HG03060 (cell line): Measurements from ENCODE around the gene TIAL1.
"Not testable (repeated sequence)": the region's sequence is repeated elsewhere in the genome, so short reads cannot be mapped to it uniquely, and the experiment has no call there.

Experiments
- ATAC-seq: cut with Tn5 transposase; IDR thresholded peaks from one replicate; pipeline ENCODE4 v1.9.1; 2021; ENCODE audit warnings: low read depth, moderate number of reproducible peaks; ENCODE audit not compliant: unreplicated experiment

TIAL1 gene

DNA sequence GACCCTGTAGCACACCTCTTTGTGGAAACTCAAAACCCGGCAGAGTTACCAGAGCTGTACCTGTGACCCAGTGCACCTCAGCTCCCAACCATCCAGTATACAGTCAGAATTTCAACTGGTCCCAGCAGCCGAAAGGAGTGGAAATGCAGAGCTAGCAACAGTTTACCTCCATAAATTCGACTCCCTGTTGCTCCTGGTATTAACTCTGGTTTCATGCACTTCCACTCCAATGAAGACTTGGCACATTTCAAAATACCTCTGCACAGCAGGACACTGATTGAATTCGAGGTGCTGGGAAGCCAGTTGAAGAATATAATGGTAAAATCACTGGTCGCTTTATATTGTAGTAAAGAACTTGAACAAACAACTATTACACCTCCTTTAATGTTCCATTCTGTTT is 17.9 kb upstream of the TIAL1 start:
- no peak for ATAC-seq

GRCh38 chr10:119613741-119614140 is 17.0 kb upstream of the TIAL1 start:
- no peak for ATAC-seq

DNA sequence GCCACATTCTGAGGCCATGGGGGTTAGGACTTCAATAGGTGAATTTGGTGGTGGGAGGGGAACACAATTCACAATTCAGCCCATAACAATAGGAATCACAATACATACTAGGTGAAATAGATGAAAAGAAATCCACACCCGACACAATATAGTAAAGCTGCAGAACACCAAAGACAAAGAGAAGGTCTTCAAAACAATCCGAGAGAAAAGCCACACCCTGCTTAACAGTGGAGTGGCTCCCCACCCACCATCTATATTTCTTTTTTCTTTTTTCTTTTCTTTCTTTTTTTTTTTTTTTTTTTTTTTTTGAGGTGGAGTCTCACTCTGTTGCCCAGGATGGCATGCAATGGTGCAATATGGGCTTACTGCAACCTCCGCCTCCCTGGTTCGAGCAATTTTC is 14.7 kb upstream of the TIAL1 start:
- ATAC-seq, result no peak

DNA sequence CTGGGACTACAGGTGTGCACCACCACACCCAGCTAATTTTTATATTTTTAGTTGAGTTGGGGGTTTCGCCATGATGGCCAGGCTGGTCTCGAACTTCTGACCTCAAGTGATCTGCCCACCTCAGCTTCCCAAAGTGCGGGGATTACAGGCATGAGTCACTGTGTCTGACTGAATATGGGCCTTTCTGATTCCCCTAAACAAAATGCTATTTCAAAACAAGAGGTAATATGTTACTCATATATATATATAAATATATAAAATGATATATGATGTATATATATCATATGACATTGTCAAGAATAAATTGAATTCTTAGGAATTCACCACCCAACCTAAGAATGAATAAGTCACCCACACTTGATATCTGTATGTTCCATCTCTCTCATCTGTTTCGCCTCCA is 12.8 kb upstream of the TIAL1 start:
- no peak for ATAC-seq

- no peak for ATAC-seq
Measured at GRCh38 chr10:119608316-119609155, 11.8 kb upstream of the TIAL1 start.

DNA sequence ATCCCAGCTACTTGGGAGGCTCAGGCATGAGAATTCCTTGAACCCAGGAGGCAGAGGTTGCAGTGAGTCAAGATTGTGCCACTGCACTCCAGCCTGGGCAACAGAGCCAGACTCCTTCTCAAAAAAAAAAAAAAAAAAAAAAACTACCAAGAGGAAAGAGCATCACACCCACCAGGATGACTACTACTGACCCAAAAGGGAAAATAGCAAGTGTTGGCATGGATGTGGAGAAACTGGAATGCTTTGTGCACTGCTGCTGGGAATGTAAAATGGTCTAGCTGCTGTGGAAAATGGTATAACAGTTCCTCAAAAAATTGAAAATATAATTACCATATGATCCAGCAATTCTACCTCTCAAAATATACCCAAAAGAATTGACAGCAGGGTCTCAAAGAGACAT is 7.7 kb upstream of the TIAL1 start:
- ATAC-seq, result no peak

DNA sequence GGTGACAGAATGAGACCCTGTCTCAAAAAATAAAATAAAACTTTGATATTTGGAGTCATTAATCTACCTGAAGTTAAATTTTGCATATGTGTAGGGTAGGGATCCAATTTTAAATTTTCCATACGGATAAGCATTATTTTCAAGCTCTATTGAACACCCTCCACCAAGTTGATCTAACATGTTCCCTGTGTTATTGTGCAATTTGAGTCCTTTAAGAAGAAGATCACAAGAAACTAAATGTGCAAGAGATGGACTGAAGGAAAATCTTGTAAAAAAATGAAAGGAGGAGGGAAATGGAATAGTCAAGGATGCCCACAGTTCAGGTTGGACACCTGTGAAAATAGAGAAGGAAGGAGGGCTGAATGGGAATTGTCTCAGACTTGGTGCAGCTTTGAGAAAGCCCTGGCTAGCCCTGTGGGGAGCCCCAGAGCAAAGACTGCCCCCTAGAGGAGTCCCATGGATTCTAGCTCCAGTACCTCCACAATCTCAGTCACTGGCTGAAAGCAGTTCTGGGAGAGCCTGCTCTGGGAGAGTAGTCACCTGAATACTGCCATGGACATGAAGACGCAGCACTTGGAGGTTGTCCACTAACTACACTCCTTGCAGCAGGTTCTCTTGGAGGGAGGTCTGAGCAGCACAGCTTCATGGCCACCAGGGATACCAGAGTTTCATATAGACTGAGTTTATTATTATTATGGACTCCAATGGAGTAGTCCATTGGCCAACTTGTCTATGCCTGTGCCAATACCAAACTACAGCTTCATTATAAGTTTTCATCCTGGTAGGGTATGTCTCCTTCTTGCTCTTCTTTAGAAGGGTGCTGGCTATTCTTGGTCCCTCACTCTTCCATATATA is 5.7 kb upstream of the TIAL1 start:
- no peak for ATAC-seq

- ATAC-seq, result no peak
Measured at GRCh38 chr10:119598397-119598796, 1.6 kb upstream of the TIAL1 start.

DNA sequence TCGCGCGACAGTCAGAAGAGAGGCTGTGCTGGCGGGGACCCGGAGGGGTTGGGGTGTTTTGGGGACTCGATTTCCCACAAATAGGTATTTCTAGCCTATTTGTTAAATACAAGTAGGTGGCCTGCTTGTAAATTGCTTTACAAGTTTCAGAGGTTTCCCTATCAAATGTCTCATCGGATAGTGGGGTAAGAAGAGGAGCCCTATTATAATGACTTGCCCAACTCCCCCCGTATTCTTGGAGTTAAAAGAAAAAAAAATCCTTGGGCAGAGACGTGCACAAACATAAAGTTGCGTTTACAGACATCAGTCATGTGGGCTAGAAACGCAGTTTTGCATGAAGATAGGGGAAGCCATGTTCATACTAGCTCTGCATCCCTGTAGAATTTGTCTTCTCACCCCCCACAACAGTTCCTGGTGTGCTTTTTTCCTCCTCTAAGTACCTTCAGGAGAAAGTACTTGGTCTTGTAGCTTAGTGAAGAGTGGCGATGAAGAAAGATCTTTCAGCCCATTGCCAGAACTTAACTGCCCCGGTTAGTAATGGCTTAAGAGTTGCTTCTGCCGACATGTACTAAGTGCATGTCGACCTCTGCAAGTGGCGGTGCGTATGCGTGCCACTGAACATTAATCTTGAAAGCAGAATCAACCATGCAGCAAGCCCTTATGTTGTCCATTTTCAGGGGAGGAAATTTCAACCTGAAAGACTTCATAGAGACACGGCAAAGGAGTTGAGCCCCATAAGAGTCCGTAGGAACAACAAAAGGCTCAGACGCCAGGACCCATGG is 832 bp upstream of the TIAL1 start:
- peak; percentile 28 for ATAC-seq

DNA sequence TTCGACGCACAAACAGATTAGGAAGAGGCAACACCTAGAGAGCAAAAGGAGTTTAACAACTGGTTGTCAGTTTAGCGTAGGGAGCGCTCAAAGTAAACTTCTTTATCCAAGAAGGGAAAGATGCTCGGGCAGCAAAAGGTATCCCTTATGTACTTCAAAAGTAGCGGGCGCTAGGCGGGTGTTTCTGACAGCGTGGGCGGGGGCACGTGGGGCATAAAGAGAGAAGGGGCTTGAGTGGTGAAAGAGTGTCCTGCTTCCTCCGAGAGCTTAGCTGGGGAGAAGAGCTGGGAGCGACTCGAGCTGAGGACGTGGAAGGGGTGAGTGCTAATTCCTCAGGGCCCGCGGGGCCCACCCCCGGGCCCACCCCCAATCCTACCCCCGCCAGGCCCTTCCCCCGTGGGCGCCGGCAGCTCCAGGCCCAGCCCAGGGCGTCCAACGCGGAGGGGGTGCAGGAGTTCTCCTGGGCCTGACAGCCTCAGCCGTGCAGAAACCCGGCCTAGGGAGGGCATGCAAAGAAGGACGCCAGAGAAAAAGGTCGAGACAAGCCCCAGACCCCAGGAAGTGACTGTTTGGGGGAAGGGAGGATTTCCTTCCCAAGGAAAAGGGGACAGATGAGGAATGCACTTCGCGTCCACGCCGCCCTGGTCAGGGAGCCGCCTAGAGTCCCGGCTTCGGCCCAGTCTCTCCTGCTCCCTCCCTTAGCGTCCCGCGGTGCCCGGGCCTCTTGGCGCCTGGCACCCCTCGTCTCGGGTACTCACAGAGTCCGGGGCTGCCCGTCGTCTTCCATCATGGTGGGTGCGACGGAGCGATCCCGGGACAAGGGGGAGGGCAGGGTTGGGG is 868 bp downstream of the TIAL1 start:
- no peak for ATAC-seq

- ATAC-seq, result no peak
Measured at GRCh38 chr10:119595134-119595675, 1.6 kb downstream of the TIAL1 start.

- ATAC-seq, result no peak
Measured at GRCh38 chr10:119588071-119588470, 8.7 kb downstream of the TIAL1 start.

DNA sequence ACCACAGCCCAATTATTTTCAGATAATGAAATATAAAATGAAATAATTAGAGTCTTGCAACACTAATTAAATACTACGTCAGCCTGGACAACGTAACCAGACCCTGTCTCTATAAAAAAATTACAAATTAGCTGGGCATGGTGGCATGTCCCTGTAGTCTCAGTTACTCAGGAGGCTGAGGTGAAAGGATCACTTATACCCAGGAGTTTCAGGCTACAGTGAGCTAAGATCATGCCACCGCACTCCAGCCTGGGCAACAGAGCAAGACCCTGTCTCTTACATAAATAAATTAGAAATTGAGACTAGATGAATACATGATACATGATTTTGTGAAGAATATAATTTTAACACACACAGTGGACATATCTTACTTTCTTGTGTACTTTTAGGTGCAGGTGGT is 18.4 kb downstream of the TIAL1 start:
- no peak for ATAC-seq

DNA sequence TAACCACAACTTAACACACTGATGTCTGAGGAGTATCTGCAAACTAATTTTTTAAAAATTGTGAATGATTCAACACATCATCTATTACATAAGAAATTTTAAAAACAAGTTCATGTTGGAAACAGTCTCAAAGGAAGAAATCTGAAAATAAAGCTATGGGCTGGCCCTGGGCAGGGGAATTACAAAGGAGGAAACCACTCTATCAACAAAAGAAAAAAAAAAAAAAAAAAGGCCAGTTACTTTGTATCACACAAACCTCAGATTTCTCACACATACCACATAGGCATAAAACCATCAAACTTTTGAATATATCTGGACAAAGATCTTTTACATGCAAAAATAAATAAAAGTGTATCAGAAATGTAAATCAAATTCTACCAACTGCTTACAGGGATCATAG is 20.8 kb downstream of the TIAL1 start:
- no peak for ATAC-seq

- ATAC-seq, result no peak
Measured at GRCh38 chr10:119575506-119575905, 21.3 kb downstream of the TIAL1 start.

DNA sequence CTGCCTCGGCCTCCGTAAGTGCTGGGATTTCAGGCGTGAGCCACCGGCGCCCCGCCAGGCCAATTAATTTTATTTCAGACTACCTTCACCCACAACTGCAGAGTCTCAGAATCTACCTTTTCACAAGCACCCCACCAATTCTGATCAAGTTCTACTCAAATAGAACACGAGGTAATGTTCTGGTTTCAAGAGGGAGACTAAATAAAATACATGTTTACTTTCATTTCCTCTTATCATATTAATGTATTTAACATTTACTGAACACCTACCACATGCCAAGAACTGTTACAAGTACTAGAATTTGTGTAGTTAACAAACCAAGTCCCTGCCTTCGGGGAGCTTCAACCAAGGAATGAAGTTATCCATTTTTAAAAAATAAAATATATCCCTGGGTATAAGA is 28.8 kb downstream of the TIAL1 start:
- ATAC-seq, result no peak

DNA sequence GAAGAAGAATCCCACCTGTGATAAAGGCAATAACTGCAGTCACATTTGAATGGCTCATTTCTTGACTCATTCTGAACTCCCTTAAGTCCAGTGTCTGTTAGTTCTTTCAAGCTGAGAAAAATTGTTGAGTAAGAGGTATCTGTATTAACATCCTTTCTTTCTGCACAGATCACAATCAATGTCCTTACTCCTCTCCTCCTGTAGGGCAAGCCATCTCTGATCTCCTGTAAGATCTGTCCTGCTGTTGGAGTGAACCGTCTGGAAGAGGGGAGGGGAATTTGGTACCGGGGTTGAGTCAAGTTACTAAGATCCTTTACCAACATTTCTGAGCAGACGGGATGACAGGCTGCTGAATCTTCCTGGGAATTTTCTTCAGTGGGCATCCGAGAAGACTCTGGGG is 34.7 kb downstream of the TIAL1 start:
- no peak for ATAC-seq

GRCh38 chr10:119559511-119559910 is 37.3 kb downstream of the TIAL1 start:
- not testable (repeated sequence) for ATAC-seq

GRCh38 chr10:119556081-119556480 is 40.7 kb downstream of the TIAL1 start:
- not testable (repeated sequence) for ATAC-seq
